ENCODE results near the gene CTNNA2.

The CTNNA2 gene

GRCh38 chr2:79833235-79833878 lies 320.5 kb downstream of the CTNNA2 start (continued):
- TF ChIP-seq TCF4 (CRISPR knock-in tag; IDR thresholded peaks at IDR 0.05; ENCODE audit: borderline replicate concordance): no peak

DNA sequence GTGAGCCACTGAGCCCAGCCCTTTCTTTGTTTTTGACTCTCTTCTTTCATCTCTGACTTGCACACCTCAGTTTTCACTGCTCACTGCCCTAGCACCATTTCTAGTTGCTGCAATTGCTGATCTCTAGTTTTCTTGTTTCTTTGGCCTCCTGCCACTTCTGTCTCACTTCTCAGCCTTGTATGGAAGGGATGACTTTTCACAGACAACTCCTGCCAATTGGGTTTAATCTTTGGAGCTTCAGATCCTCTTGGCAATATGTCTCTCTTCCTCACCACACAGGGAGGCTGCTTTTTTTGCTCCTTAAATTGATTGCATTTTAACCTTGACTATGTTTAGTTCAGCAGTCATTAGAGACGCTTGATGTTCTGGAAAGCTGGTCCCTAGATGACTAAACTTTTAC lies 323.1 kb downstream of the CTNNA2 start:
- TF ChIP-seq PATZ1 (CRISPR knock-in tag; IDR thresholded peaks at IDR 0.05; ENCODE audit: borderline replicate concordance) (no peak), ZFP30 (CRISPR knock-in tag; IDR thresholded peaks at IDR 0.05) (no peak), CSDC2 (CRISPR knock-in tag; IDR thresholded peaks at IDR 0.05) (no peak)
- no peak for ATAC-seq

GRCh38 chr2:79844011-79844410 lies 331.2 kb downstream of the CTNNA2 start:
- TF ChIP-seq PATZ1 (CRISPR knock-in tag; IDR thresholded peaks at IDR 0.05; ENCODE audit: borderline replicate concordance) (no peak), ISL1 (CRISPR knock-in tag; IDR thresholded peaks at IDR 0.05) (no peak)
- TF ChIP-seq, protein P1, sequence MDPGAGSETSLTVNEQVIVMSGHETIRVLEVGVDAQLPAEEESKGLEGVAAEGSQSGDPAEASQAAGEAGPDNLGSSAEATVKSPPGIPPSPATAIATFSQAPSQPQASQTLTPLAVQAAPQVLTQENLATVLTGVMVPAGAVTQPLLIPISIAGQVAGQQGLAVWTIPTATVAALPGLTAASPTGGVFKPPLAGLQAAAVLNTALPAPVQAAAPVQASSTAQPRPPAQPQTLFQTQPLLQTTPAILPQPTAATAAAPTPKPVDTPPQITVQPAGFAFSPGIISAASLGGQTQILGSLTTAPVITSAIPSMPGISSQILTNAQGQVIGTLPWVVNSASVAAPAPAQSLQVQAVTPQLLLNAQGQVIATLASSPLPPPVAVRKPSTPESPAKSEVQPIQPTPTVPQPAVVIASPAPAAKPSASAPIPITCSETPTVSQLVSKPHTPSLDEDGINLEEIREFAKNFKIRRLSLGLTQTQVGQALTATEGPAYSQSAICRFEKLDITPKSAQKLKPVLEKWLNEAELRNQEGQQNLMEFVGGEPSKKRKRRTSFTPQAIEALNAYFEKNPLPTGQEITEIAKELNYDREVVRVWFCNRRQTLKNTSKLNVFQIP (CRISPR knock-in tag; IDR thresholded peaks at IDR 0.05; ENCODE audit: borderline replicate concordance, low read depth): no peak

GRCh38 chr2:79846878-79847277 lies 334.0 kb downstream of the CTNNA2 start:
- no peak for ATAC-seq

More at GRCh38 chr2:79844011-79844410, 331.2 kb downstream of the CTNNA2 start:
- no peak for ATAC-seq

More at GRCh38 chr2:79846878-79847277, 334.0 kb downstream of the CTNNA2 start:
- TF ChIP-seq PATZ1 (CRISPR knock-in tag; IDR thresholded peaks at IDR 0.05; ENCODE audit: borderline replicate concordance): no peak
- TF ChIP-seq BACH2 (CRISPR knock-in tag; IDR thresholded peaks at IDR 0.05; ENCODE audit: borderline replicate concordance): no peak
- TF ChIP-seq TCF4 (CRISPR knock-in tag; IDR thresholded peaks at IDR 0.05; ENCODE audit: borderline replicate concordance): no peak
- no peak for TF ChIP-seq CSDC2 (CRISPR knock-in tag; IDR thresholded peaks at IDR 0.05)
- TF ChIP-seq TSHZ2 (CRISPR knock-in tag; IDR thresholded peaks at IDR 0.05): no peak
- no peak for TF ChIP-seq GLIS3 (CRISPR knock-in tag; IDR thresholded peaks at IDR 0.05)
- no peak for TF ChIP-seq RARB (CRISPR knock-in tag; IDR thresholded peaks at IDR 0.05)
- TF ChIP-seq, protein P1 (CRISPR knock-in tag; IDR thresholded peaks at IDR 0.05; ENCODE audit: borderline replicate concordance, low read depth): no peak
- TF ChIP-seq ARNTL (CRISPR knock-in tag; IDR thresholded peaks at IDR 0.05; ENCODE audit: borderline replicate concordance, low read depth): no peak
- no peak for TF ChIP-seq OSR1 (CRISPR knock-in tag; IDR thresholded peaks at IDR 0.05)
- TF ChIP-seq PPARA (CRISPR knock-in tag; IDR thresholded peaks at IDR 0.05; ENCODE audit: borderline replicate concordance): no peak
- no peak for TF ChIP-seq ZFP3 (CRISPR knock-in tag; IDR thresholded peaks at IDR 0.05)
- no peak for TF ChIP-seq ZC3H10 (CRISPR knock-in tag; IDR thresholded peaks at IDR 0.05)
- no peak for TF ChIP-seq TOX (CRISPR knock-in tag; IDR thresholded peaks at IDR 0.05; ENCODE audit: borderline replicate concordance)
- no peak for TF ChIP-seq ZNF70 (CRISPR knock-in tag; IDR thresholded peaks at IDR 0.05)
- no peak for TF ChIP-seq ISL1 (CRISPR knock-in tag; IDR thresholded peaks at IDR 0.05)
- TF ChIP-seq, protein P2, sequence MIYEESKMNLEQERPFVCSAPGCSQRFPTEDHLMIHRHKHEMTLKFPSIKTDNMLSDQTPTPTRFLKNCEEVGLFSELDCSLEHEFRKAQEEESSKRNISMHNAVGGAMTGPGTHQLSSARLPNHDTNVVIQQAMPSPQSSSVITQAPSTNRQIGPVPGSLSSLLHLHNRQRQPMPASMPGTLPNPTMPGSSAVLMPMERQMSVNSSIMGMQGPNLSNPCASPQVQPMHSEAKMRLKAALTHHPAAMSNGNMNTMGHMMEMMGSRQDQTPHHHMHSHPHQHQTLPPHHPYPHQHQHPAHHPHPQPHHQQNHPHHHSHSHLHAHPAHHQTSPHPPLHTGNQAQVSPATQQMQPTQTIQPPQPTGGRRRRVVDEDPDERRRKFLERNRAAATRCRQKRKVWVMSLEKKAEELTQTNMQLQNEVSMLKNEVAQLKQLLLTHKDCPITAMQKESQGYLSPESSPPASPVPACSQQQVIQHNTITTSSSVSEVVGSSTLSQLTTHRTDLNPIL (CRISPR knock-in tag; IDR thresholded peaks at IDR 0.05; ENCODE audit: low read depth): no peak
- no peak for TF ChIP-seq ZNF565 (CRISPR knock-in tag; conservative IDR thresholded peaks at IDR 0.05; ENCODE audit: low read depth)
